Central memory CD8-positive, alpha-beta T cell (primary cell): ENCODE data around the gene S100A13.
A peak's percentile ranks its signal among the peaks of the same experiment; 100 is the strongest.
"Not testable (repeated sequence)": the region's sequence is repeated elsewhere in the genome, so short reads cannot be mapped to it uniquely, and the experiment has no call there.

Experiments used
- ATAC-seq: fragments of 150-1000 bp; cut with Tn5 transposase; replicated peaks from 2 replicates; pipeline ENCODE4 v1.10.0; 2022; ENCODE audit warnings: mild to moderate bottlenecking, moderate FRiP score, moderate number of reproducible peaks; ENCODE audit not compliant: poor library complexity, severe bottlenecking; ENCODE audit errors: extremely low read depth
- DNase-seq, 2 donors: peaks; one replicate each; pipeline ENCODE4 v3.0.0; 2021; ENCODE audit warnings: low spot score in 2 of 2
- H3K27ac Mint-ChIP-seq: one replicate; pipeline ENCODE4 v1.8.0; 2022; ENCODE audit warnings: low read depth, mild to moderate bottlenecking, moderate library complexity, mixed read lengths
- H3K27me3 Mint-ChIP-seq: one replicate; pipeline ENCODE4 v1.8.0; 2022; ENCODE audit warnings: mixed read lengths
- H3K36me3 Mint-ChIP-seq: one replicate; pipeline ENCODE4 v1.8.0; 2022; ENCODE audit warnings: mild to moderate bottlenecking, moderate library complexity, mixed read lengths; ENCODE audit not compliant: insufficient read depth
- H3K4me1 Mint-ChIP-seq: one replicate; pipeline ENCODE4 v1.8.0; 2022; ENCODE audit warnings: mixed read lengths
- H3K4me3 Mint-ChIP-seq: one replicate; pipeline ENCODE4 v1.8.0; 2022; ENCODE audit warnings: mild to moderate bottlenecking, moderate library complexity, mixed read lengths
- H3K9me3 Mint-ChIP-seq: one replicate; pipeline ENCODE4 v1.8.0; 2022; ENCODE audit warnings: mixed read lengths

The S100A13 gene

DNA sequence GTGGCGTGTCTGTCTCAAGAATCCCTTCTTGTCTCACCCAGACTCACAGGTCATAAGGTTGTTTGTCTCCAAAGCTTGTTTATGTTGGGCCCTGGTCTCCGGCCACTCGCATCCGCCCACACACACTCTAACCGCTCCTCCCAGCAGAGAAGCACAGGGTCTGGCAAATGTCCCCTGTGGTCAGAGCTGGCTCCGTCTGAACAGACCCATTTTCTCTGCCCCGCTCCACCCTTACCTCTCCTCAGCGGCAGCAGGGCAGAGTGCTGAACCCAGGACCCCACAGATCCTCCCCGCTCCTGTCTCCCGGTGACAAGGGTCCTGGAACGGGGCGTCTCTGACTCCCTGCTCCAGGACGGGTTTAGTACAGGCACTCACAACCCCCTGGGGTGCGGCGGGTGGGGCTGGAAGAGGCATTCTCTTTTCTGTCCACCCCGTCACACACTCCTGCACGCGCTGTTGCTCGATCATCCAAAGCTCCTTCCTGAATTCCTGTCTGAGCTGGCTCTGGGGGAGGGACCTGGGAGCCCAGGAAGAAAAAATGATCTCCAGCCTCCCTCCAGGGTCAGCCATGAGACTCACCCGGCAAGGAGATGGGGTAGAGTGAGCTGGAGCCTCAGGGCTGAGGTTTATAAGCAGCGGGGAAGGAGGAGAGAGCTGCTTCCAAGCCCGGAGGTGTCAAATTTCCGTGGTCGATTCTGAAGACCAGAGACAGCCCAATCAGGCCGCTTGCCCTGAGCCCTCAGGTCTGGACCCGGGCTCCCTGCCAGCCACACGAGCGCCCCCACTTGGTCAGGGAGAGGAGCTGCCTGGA is at the start of gene S100A13:
S100A13 (minus strand) TSS at position 602 of the 811 bp plus-strand sequence. CDS start 1,033 bp downstream, outside the sequence.
- no peaks in the 10 kb centered on the region for H3K27me3 Mint-ChIP-seq
- no peaks in the 10 kb centered on the region for H3K9me3 Mint-ChIP-seq
- DNase-seq (no peak), ATAC-seq (no peak)
- no peaks in the 10 kb centered on the region for H3K4me1 Mint-ChIP-seq
- H3K27ac Mint-ChIP-seq, result no peak within 1 kb of the TSS
- no peak within 1 kb of the TSS for H3K4me3 Mint-ChIP-seq
- no peaks in the 10 kb centered on the region for H3K36me3 Mint-ChIP-seq

DNA sequence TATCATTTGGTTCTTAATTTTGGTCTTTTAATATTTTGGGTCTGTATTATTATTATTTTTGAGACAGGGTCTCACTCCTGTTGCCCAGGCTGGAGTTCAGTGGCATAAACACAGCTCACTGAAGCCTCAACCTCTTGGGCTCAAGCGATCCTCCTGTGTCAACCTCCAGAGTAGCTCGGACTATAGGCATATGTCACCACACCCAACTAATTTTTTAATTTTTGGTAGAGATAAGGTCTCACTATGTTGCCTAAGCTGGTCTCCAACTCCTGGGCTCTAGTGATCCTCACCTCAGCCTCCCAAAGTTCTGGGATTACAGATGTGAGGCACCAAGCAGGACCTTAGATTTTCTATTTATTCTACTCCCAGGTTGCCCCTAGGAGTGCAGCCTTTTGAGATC is 46.2 kb upstream of the S100A13 start:
- no peaks in the 10 kb centered on the region for H3K9me3 Mint-ChIP-seq
- DNase-seq (no peak), ATAC-seq (no peak)
- H3K27me3 Mint-ChIP-seq, result peaks cover 22% of the 10 kb centered on the region
- peaks cover 8% of the 10 kb centered on the region for H3K36me3 Mint-ChIP-seq
- H3K4me1 Mint-ChIP-seq, result peaks cover 12% of the 10 kb centered on the region
- H3K27ac Mint-ChIP-seq, result no peak overlapping the region
- peak overlapping the region; percentile 41 for H3K4me3 Mint-ChIP-seq

DNA sequence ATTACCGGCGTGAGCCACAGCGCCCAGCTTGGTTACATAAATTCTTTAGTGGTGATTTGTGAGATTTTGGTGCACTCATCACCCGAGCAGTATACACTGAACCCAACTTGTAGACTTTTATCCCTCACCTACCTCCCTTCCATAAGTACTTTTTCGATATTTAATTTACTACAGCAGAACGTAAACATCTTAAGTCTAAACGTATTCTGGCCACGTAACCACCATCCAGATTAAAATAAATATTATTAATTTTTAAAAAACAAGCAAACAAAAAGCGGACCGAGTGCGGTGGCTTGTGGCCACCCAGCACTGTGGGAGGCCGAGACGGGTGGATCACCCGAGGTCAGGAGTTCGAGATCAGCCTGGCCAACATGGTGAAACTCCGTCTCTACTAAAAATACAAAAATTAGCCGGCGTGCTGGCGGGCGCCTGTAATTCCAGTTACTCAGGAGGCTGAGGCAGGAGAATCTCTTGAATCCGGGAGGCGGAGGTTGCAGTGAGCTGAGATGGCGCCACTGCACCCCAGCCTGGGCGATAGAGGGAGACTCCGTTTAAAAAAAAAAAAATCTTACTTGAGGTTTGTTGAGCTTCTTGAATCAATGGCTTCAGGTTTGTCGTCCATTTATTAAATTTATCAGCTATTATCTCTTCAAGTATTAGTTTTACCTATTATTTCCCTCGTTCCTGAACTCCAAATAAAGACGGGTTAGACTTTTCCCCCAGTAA is 44.5 kb upstream of the S100A13 start:
- peaks cover 24% of the 10 kb centered on the region for H3K36me3 Mint-ChIP-seq
- not testable (repeated sequence) for H3K4me3 Mint-ChIP-seq, H3K9me3 Mint-ChIP-seq, H3K27me3 Mint-ChIP-seq
- H3K27ac Mint-ChIP-seq, result peak overlapping the region; percentile 61
- ATAC-seq (peak; percentile 53), DNase-seq (peak; percentile 30 to 38)
- H3K4me1 Mint-ChIP-seq, result peaks cover 10% of the 10 kb centered on the region

GRCh38 chr1:153670859-153671627 is 43.7 kb upstream of the S100A13 start, which contains the start of gene ILF2:
TSS of gene ILF2 (minus strand) at chr1:153670993. CDS start at chr1:153670922, 71 bp downstream.
- DNase-seq (peak; percentile 92 to 97), ATAC-seq (peak; percentile 93)
- H3K9me3 Mint-ChIP-seq, result no peaks in the 10 kb centered on the region

GRCh38 chr1:153670257-153670858 is 43.1 kb upstream of the S100A13 start:
- Mint-ChIP-seq H3K36me3 (peaks cover 38% of the 10 kb centered on the region), H3K4me1 (peaks cover 10% of the 10 kb centered on the region), H3K27me3 (no peaks in the 10 kb centered on the region), H3K9me3 (no peaks in the 10 kb centered on the region), H3K4me3 (no peak overlapping the region), H3K27ac (no peak overlapping the region)
- DNase-seq, result no peak
- no peak for ATAC-seq

More at GRCh38 chr1:153670859-153671627, 43.7 kb upstream of the S100A13 start, which contains the start of gene ILF2:
- Mint-ChIP-seq H3K27me3 (no peaks in the 10 kb centered on the region), H3K27ac (no peak within 1 kb of the TSS), H3K4me1 (peaks cover 10% of the 10 kb centered on the region), H3K4me3 (no peak within 1 kb of the TSS), H3K36me3 (peaks cover 31% of the 10 kb centered on the region)

DNA sequence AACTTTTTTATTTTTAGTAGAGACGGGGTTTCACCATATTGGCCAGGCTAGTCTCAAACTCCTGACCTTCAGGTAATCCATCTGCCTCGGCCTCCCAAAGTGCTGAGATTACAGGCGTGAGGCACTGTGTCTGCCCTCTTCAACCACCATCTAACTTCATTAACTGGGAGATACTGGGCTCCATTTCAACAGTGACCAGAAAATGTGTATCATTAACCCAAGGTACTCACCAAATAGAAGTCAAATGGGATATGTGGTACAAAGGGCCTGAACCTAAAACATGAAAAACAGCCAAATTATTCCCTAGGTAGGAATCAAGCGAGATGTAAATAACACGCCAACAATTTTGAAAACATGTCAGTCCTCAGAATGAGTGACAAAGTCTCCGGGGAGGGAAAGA is 42.3 kb upstream of the S100A13 start:
- Mint-ChIP-seq H3K4me1 (peaks cover 10% of the 10 kb centered on the region), H3K4me3 (no peak overlapping the region), H3K27ac (no peak overlapping the region), H3K27me3 (no peaks in the 10 kb centered on the region), H3K9me3 (no peaks in the 10 kb centered on the region), H3K36me3 (peaks cover 46% of the 10 kb centered on the region)
- ATAC-seq, result no peak
- no peak for DNase-seq

DNA sequence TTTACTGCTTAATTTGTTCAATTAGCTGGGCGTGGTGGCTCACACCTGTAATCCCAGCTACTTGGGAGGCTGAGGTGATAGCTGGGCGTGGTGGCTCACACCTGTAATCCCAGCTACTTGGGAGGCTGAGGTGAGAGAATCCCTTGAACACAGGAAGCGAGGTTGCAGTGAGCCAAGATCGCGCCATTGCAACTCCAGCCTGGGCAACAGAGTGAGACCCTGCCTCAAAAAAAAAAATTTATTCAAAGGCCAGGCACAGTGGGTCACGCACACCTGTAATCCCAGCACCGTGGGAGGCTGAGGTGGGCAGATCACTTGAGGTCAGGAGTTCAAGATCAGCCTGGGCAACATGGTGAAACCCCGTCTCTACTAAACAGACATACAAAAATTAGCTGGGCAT is 41.4 kb upstream of the S100A13 start:
- not testable (repeated sequence) for H3K9me3 Mint-ChIP-seq, DNase-seq, H3K27ac Mint-ChIP-seq, ATAC-seq, H3K27me3 Mint-ChIP-seq
- H3K4me1 Mint-ChIP-seq, result peaks cover 10% of the 10 kb centered on the region
- peak overlapping the region; percentile 50 for H3K4me3 Mint-ChIP-seq
- peaks cover 54% of the 10 kb centered on the region for H3K36me3 Mint-ChIP-seq

GRCh38 chr1:153667439-153667838 is 40.1 kb upstream of the S100A13 start:
- Mint-ChIP-seq H3K27me3 (no peaks in the 10 kb centered on the region), H3K27ac (no peak overlapping the region), H3K4me3 (no peak overlapping the region), H3K36me3 (peaks cover 64% of the 10 kb centered on the region), H3K9me3 (no peaks in the 10 kb centered on the region), H3K4me1 (peaks cover 10% of the 10 kb centered on the region)
- ATAC-seq, result no peak
- DNase-seq, result no peak

DNA sequence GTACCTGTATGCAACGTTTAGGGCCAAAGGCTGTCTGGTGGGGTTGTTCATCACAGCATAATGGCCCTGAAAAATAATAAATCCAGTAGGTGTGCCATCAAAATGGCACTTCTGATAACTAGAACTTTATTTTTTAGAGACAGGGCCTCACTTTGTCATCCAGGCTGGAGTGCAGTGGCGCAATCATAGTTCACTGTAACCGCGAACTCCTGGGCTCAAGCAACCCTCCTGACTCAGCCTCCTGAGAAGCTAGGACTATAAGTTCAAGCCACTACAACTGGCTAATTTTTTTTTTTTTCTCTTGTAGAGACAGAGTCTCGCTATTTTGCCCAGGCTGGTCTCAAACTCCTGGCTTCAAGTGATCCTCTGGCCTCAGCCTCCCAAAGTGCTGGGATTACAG is 35.9 kb upstream of the S100A13 start:
- no peak for DNase-seq
- H3K27me3 Mint-ChIP-seq, result no peaks in the 10 kb centered on the region
- no peaks in the 10 kb centered on the region for H3K9me3 Mint-ChIP-seq
- no peak for ATAC-seq
- H3K4me1 Mint-ChIP-seq, result peaks cover 16% of the 10 kb centered on the region
- H3K27ac Mint-ChIP-seq, result no peak overlapping the region
- H3K36me3 Mint-ChIP-seq, result peaks cover 79% of the 10 kb centered on the region
- no peak overlapping the region for H3K4me3 Mint-ChIP-seq

DNA sequence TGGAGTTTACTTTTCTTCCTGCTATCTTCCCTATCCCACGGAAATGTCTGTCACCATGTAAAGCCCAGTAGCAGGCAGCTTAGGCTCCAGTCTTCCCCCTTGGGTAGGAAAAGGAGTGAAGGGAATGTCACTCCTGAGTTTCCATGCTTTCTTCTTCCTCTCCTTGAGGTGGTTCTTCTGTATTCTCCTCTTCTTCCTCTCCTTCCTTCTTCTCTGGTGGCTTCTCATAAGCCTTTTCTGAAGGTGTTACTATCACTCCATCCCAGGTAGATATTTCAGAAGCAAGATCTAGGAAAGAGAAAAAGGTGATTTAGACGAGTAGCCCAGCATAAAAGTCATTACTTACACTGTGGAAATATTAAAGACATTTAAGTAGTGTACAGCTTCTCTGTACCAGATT is 35.0 kb upstream of the S100A13 start:
- no peak for ATAC-seq
- H3K36me3 Mint-ChIP-seq, result peaks cover 70% of the 10 kb centered on the region
- H3K27ac Mint-ChIP-seq, result no peak overlapping the region
- no peak overlapping the region for H3K4me3 Mint-ChIP-seq
- no peaks in the 10 kb centered on the region for H3K9me3 Mint-ChIP-seq
- no peaks in the 10 kb centered on the region for H3K27me3 Mint-ChIP-seq
- H3K4me1 Mint-ChIP-seq, result peaks cover 9% of the 10 kb centered on the region
- DNase-seq, result no peak

GRCh38 chr1:153661111-153661708 is 33.9 kb upstream of the S100A13 start:
- H3K9me3 Mint-ChIP-seq, result no peaks in the 10 kb centered on the region
- peaks cover 9% of the 10 kb centered on the region for H3K4me1 Mint-ChIP-seq
- H3K4me3 Mint-ChIP-seq, result peak overlapping the region; percentile 29
- no peak for DNase-seq
- H3K27me3 Mint-ChIP-seq, result no peaks in the 10 kb centered on the region
- ATAC-seq, result no peak
- no peak overlapping the region for H3K27ac Mint-ChIP-seq
- peaks cover 59% of the 10 kb centered on the region for H3K36me3 Mint-ChIP-seq

GRCh38 chr1:153659656-153660055 is 32.4 kb upstream of the S100A13 start:
- Mint-ChIP-seq H3K4me1 (peaks cover 9% of the 10 kb centered on the region), H3K27me3 (no peaks in the 10 kb centered on the region), H3K9me3 (no peaks in the 10 kb centered on the region), H3K36me3 (peaks cover 44% of the 10 kb centered on the region), H3K27ac (no peak overlapping the region), H3K4me3 (peak overlapping the region; percentile 91)
- DNase-seq (no peak), ATAC-seq (no peak)
